OCI-LY7 (cell line): ENCODE results near the gene GFRA4. TPM values are rescaled to one million over a fixed set of nuclear protein-coding genes. Genes with fewer than 3 reads are reported as not detected.

Source experiments
- BruUV-seq: library from RNA; stranded (reverse); fragments of 400-500 nt; replicated peaks from 2 replicates; lab custom pipeline; 2021; lab: Mats Ljungman, UMichigan
- CTCF ChIA-PET: fragments of 300-600 bp; sonication (Branson Sonifier 250); formaldehyde crosslinking; loops from one replicate; lab custom pipeline; 2022; ENCODE audit warnings: antibody characterized with exemption; ENCODE audit not compliant: unreplicated experiment; lab: Charles Lee
- POLR2A ChIA-PET: fragments of 300-600 bp; sonication (Branson Sonifier 250); formaldehyde crosslinking; loops from one replicate; lab custom pipeline; 2022; ENCODE audit warnings: antibody characterized with exemption; lab: Charles Lee
- DNase-seq: peaks from one replicate; pipeline ENCODE4 v3.0.0-alpha.2; 2015; ENCODE audit warnings: low spot score
- H2AFZ ChIP-seq: fragments of 200-600 bp; sonication (generic), shearing (Covaris generic); 2 replicates; pipeline ENCODE4 v1.6.1; 2014; ENCODE audit warnings: mild to moderate bottlenecking, antibody characterized with exemption, low read length, moderate library complexity
- H3K27ac ChIP-seq: fragments of 200-600 bp; sonication (generic); 2 replicates; pipeline ENCODE4 v1.5.1; 2014; ENCODE audit warnings: mixed run types, low read depth, mild to moderate bottlenecking, moderate library complexity, low read length, inconsistent platforms; ENCODE audit not compliant: poor library complexity, severe bottlenecking
- H3K36me3 ChIP-seq: fragments of 200-600 bp; sonication (generic); 2 replicates; pipeline ENCODE4 v1.6.1; 2014; ENCODE audit warnings: mild to moderate bottlenecking, antibody characterized with exemption, low read length, moderate library complexity, mixed read lengths; ENCODE audit not compliant: insufficient read depth
- H3K4me1 ChIP-seq: fragments of 200-600 bp; sonication (generic); 2 replicates; pipeline ENCODE4 v1.5.1; 2014; ENCODE audit warnings: mild to moderate bottlenecking, low read length; ENCODE audit not compliant: insufficient read depth, poor library complexity, severe bottlenecking
- H3K4me2 ChIP-seq: fragments of 200-600 bp; sonication (generic); 2 replicates; pipeline ENCODE4 v1.6.1; 2014; ENCODE audit warnings: mild to moderate bottlenecking, low read length
- H3K4me3 ChIP-seq: fragments of 200-600 bp; sonication (generic); 2 replicates; pipeline ENCODE4 v1.5.1; 2014; ENCODE audit warnings: mild to moderate bottlenecking, low read depth, low read length; ENCODE audit not compliant: poor library complexity, severe bottlenecking
- H3K79me2 ChIP-seq: fragments of 200-600 bp; sonication (generic); 2 replicates; pipeline ENCODE4 v1.6.1; 2016; ENCODE audit warnings: low read depth, mild to moderate bottlenecking, low read length, moderate library complexity, mixed read lengths; ENCODE audit not compliant: insufficient read depth
- H3K9me2 ChIP-seq: fragments of 200-600 bp; sonication (generic); 2 replicates; pipeline ENCODE4 v1.6.1; 2016; ENCODE audit warnings: mild to moderate bottlenecking, low read length, mixed read lengths; ENCODE audit not compliant: insufficient read depth
- H3K9me3 ChIP-seq: fragments of 200-600 bp; sonication (generic); 2 replicates; pipeline ENCODE4 v1.6.1; 2014; ENCODE audit warnings: mild to moderate bottlenecking, mixed run types, low read length, mixed read lengths
- H4K20me1 ChIP-seq: fragments of 200-600 bp; sonication (generic); 2 replicates; pipeline ENCODE4 v1.6.1; 2014; ENCODE audit warnings: mild to moderate bottlenecking, antibody characterized with exemption, low read length, moderate library complexity, mixed read lengths; ENCODE audit not compliant: insufficient read depth
- EZH2phosphoT487 ChIP-seq: fragments of 200-600 bp; sonication (generic); IDR thresholded peaks from 2 replicates; pipeline ENCODE4 v1.6.1; 2018; ENCODE audit warnings: low read depth, borderline replicate concordance, mild to moderate bottlenecking, mixed run types, antibody characterized with exemption, low read length, moderate library complexity, mixed read lengths
- intact Hi-C: fragments of 100-400 bp; cut with micrococcal nuclease; formaldehyde crosslinking; loops from one replicate; pipeline ENCODE4 v1.10.0; 2022; ENCODE audit not compliant: unreplicated experiment
- total RNA-seq, 2 experiments: library from RNA; depleted of rRNA in 1 of 2; stranded (reverse); fragments of >200 nt in 1 of 2; shearing (Covaris generic) in 1 of 2; gene quantifications; 2 replicates each; pipeline ENCODE4 v1.2.3, GENCODE V29; 2014 to 2022
- TF ChIP-seq, protein P1 (sequence below): fragments of 200-600 bp; sonication (generic); conservative IDR thresholded peaks from 2 replicates; pipeline ENCODE4 v1.5.1; 2014; ENCODE audit warnings: mild to moderate bottlenecking, antibody characterized with exemption, low read length, moderate library complexity, mixed read lengths

Gene GFRA4
- total RNA-seq, 2 experiments from 2014 or later: not detected

- Histone ChIP-seq H3K9me3 (no peaks in the 10 kb centered on the region), H4K20me1 (no peaks in the 10 kb centered on the region), H3K4me2 (no peak overlapping the region), H3K9me2 (no peaks in the 10 kb centered on the region), H3K79me2 (no peaks in the 10 kb centered on the region), H3K27ac (no peak overlapping the region), H2AFZ (no peak overlapping the region), H3K4me3 (no peak overlapping the region), H3K4me1 (no peaks in the 10 kb centered on the region), H3K36me3 (no peaks in the 10 kb centered on the region)
- CTCF ChIA-PET: no interaction called here
- TF ChIP-seq, protein P1, sequence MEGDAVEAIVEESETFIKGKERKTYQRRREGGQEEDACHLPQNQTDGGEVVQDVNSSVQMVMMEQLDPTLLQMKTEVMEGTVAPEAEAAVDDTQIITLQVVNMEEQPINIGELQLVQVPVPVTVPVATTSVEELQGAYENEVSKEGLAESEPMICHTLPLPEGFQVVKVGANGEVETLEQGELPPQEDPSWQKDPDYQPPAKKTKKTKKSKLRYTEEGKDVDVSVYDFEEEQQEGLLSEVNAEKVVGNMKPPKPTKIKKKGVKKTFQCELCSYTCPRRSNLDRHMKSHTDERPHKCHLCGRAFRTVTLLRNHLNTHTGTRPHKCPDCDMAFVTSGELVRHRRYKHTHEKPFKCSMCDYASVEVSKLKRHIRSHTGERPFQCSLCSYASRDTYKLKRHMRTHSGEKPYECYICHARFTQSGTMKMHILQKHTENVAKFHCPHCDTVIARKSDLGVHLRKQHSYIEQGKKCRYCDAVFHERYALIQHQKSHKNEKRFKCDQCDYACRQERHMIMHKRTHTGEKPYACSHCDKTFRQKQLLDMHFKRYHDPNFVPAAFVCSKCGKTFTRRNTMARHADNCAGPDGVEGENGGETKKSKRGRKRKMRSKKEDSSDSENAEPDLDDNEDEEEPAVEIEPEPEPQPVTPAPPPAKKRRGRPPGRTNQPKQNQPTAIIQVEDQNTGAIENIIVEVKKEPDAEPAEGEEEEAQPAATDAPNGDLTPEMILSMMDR: no peak
- no peak for TF ChIP-seq EZH2phosphoT487
- DNase-seq: no peak
- intact Hi-C loops: no loop called here
- BruUV-seq: no TSS peak
- POLR2A ChIA-PET: no interaction called here
These were observed 6.6 kb upstream of the GFRA4 start for GRCh38 chr20:3669710-3670367.

- Histone ChIP-seq H3K4me2 (no peak overlapping the region), H3K4me1 (no peaks in the 10 kb centered on the region), H3K4me3 (no peak overlapping the region), H3K9me3 (no peaks in the 10 kb centered on the region), H3K9me2 (no peaks in the 10 kb centered on the region), H3K27ac (no peak overlapping the region), H3K36me3 (no peaks in the 10 kb centered on the region), H4K20me1 (peaks cover 4% of the 10 kb centered on the region; the same call in 1 of the 2 replicates), H2AFZ (no peak overlapping the region), H3K79me2 (no peaks in the 10 kb centered on the region)
- intact Hi-C loops: no loop called here
- CTCF ChIA-PET: no interaction called here
- no TSS peak for BruUV-seq
- DNase-seq: no peak
- POLR2A ChIA-PET: no interaction called here
- TF ChIP-seq, protein P1: no peak
These were observed 4.3 kb upstream of the GFRA4 start for GRCh38 chr20:3667434-3668037.

GRCh38 chr20:3663858-3664257, 659 bp upstream of the GFRA4 start:
- Histone ChIP-seq H3K4me3 (no peak overlapping the region), H3K9me2 (no peaks in the 10 kb centered on the region), H3K27ac (no peak overlapping the region), H3K36me3 (no peaks in the 10 kb centered on the region), H4K20me1 (peaks cover 4% of the 10 kb centered on the region; the same call in 1 of the 2 replicates), H3K9me3 (no peaks in the 10 kb centered on the region), H3K79me2 (no peaks in the 10 kb centered on the region), H3K4me1 (peaks cover 3% of the 10 kb centered on the region), H3K4me2 (no peak overlapping the region), H2AFZ (no peak overlapping the region)
- no TSS peak for BruUV-seq
- intact Hi-C loops: no loop called here
- CTCF ChIA-PET: no interaction called here
- TF ChIP-seq EZH2phosphoT487: no peak
- TF ChIP-seq, protein P1: no peak
- POLR2A ChIA-PET: no interaction called here
- DNase-seq: no peak
